Dermis microvascular lymphatic vessel endothelial cell (primary cell): ENCODE data around the gene FUT3. TPM values are rescaled to one million over a fixed set of nuclear protein-coding genes. Genes with fewer than 3 reads are reported as not detected.

Experiments used
- DNase-seq, 2 donors: peaks; one replicate each; pipeline versions ENCODE4 v3.0.0 to v3.0.0-alpha.2; 2010; ENCODE audit warnings: low read depth in 2 of 2
- total RNA-seq: library from RNA; depleted of rRNA; stranded (reverse); fragments of >200 nt; gene quantifications from 2 replicates; pipeline ENCODE4 v1.2.1, GENCODE V29; 2014

The FUT3 gene
- total RNA-seq, 1 donor from 2014 or later = not detected

- no peak for DNase-seq
Observed at GRCh38 chr19:5825178-5825577, 26.1 kb downstream of the FUT3 start.

- DNase-seq = no peak
Observed at GRCh38 chr19:5824751-5825150, 26.5 kb downstream of the FUT3 start.

GRCh38 chr19:5823579-5824281 lies 27.5 kb downstream of the FUT3 start:
- DNase-seq = no peak

GRCh38 chr19:5822181-5822844 lies 28.9 kb downstream of the FUT3 start:
- DNase-seq = no peak

- DNase-seq = no peak
Observed at GRCh38 chr19:5821521-5822180, 29.6 kb downstream of the FUT3 start.

GRCh38 chr19:5820785-5821184 lies 30.5 kb downstream of the FUT3 start:
- no peak for DNase-seq

- no peak for DNase-seq
Observed at GRCh38 chr19:5818594-5818993, 32.7 kb downstream of the FUT3 start.

GRCh38 chr19:5817218-5817617 lies 34.0 kb downstream of the FUT3 start:
- no peak for DNase-seq

- DNase-seq = no peak
Observed at GRCh38 chr19:5814852-5815246, 36.4 kb downstream of the FUT3 start.

- no peak for DNase-seq
Observed at GRCh38 chr19:5814123-5814851, 37.0 kb downstream of the FUT3 start.

- DNase-seq = no peak
Observed at GRCh38 chr19:5811117-5811516, 40.1 kb downstream of the FUT3 start.

GRCh38 chr19:5809469-5809868 lies 41.8 kb downstream of the FUT3 start:
- DNase-seq = no peak

- DNase-seq = no peak
Observed at GRCh38 chr19:5809053-5809452, 42.2 kb downstream of the FUT3 start.

- no peak for DNase-seq
Observed at GRCh38 chr19:5808120-5808816, 43.0 kb downstream of the FUT3 start.

GRCh38 chr19:5806905-5807304 lies 44.3 kb downstream of the FUT3 start:
- DNase-seq = no peak

GRCh38 chr19:5806133-5806489 lies 45.1 kb downstream of the FUT3 start:
- no peak for DNase-seq

GRCh38 chr19:5805462-5806132 lies 45.7 kb downstream of the FUT3 start:
- peak in 1 of 2 donors; percentile 55 for DNase-seq

- no peak for DNase-seq
Observed at GRCh38 chr19:5804516-5805461, 46.5 kb downstream of the FUT3 start, which contains the start of gene NRTN. Gene NRTN, plus strand, starts transcription at chr19:5805067. Its CDS starts 19,099 bp downstream, at chr19:5824166.

- DNase-seq = peak; percentile 67 to 88
Observed at GRCh38 chr19:5803752-5804515, 47.3 kb downstream of the FUT3 start.
